Mammary epithelial cell (primary cell): ENCODE results near the gene TRMT10A.

Source experiments
- EZH2 ChIP-seq: IDR thresholded peaks from 2 replicates; pipeline ENCODE4 v1.6.1; 2012; ENCODE audit warnings: low read length, inconsistent platforms, borderline replicate concordance
- TF ChIP-seq, protein P1 (sequence below), 2 donors: IDR thresholded peaks in 1 of 2; conservative IDR thresholded peaks in 1 of 2; 2 replicates each; pipeline ENCODE4 v1.5.1; 2011 to 2012; ENCODE audit warnings: inconsistent platforms in 2 of 2, low read length in 2 of 2, mild to moderate bottlenecking in 2 of 2, control low read depth in 1 of 2, low read depth in 1 of 2; ENCODE audit not compliant: insufficient read depth in 1 of 2; ENCODE audit errors: extremely low read depth in 1 of 2

DNA sequence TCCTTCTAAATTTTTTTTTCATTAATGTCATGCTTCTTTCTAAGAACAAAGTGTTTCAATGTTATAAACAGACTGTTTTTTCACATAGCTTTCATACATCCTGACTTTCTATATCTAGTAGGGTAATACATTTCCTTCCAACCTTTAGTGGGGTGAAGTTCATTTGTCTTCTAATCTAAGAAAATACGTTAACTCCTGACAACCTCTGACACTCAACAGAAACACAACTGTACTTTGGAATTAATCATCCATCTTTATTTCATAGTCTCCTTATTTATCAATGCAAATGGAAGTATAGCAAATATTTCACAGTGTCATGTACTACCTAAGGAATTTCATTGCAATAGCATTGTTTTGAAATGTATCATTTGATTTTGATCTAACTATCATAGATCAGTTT lies 8.0 kb upstream of the TRMT10A start:
- TF ChIP-seq, protein P1, sequence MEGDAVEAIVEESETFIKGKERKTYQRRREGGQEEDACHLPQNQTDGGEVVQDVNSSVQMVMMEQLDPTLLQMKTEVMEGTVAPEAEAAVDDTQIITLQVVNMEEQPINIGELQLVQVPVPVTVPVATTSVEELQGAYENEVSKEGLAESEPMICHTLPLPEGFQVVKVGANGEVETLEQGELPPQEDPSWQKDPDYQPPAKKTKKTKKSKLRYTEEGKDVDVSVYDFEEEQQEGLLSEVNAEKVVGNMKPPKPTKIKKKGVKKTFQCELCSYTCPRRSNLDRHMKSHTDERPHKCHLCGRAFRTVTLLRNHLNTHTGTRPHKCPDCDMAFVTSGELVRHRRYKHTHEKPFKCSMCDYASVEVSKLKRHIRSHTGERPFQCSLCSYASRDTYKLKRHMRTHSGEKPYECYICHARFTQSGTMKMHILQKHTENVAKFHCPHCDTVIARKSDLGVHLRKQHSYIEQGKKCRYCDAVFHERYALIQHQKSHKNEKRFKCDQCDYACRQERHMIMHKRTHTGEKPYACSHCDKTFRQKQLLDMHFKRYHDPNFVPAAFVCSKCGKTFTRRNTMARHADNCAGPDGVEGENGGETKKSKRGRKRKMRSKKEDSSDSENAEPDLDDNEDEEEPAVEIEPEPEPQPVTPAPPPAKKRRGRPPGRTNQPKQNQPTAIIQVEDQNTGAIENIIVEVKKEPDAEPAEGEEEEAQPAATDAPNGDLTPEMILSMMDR (conservative IDR thresholded peaks at IDR 0.05 in 1 of 2, IDR thresholded peaks at IDR 0.05 in 1 of 2; ENCODE audit: extremely low read depth in 1 of 2, insufficient read depth in 1 of 2, low read depth in 1 of 2, low read length in 2 of 2), result no peak
- TF ChIP-seq EZH2, result no peak
